Neuronal stem cell (in vitro differentiated cells): ENCODE measurements around the gene KATNB1.

Experiments
- DNase-seq: peaks from one replicate; pipeline ENCODE4 v3.0.0-alpha.2; 2013; ENCODE audit warnings: low spot score
- H2AFZ ChIP-seq: one replicate; pipeline ENCODE4 v1.6.1; 2013; ENCODE audit warnings: mild to moderate bottlenecking, low read length, inconsistent platforms
- H2AK5ac ChIP-seq: 2 replicates; pipeline ENCODE4 v1.6.1; 2013; ENCODE audit warnings: low read depth, mild to moderate bottlenecking, inconsistent platforms, low read length, moderate library complexity, mixed read lengths
- H2BK120ac ChIP-seq: 2 replicates; pipeline ENCODE4 v1.6.1; 2013; ENCODE audit warnings: low read depth, mild to moderate bottlenecking, inconsistent platforms, low read length, moderate library complexity, mixed read lengths
- H2BK12ac ChIP-seq: one replicate; pipeline ENCODE4 v1.6.1; 2013; ENCODE audit warnings: low read length, inconsistent platforms
- H2BK15ac ChIP-seq: 2 replicates; pipeline ENCODE4 v1.6.1; 2013; ENCODE audit warnings: mild to moderate bottlenecking, low read length, inconsistent platforms, mixed read lengths
- H2BK5ac ChIP-seq: one replicate; pipeline ENCODE4 v1.6.1; 2013; ENCODE audit warnings: inconsistent platforms, mild to moderate bottlenecking, low read length, moderate library complexity
- H3K14ac ChIP-seq: one replicate; pipeline ENCODE4 v1.6.1; 2013; ENCODE audit warnings: low read length, inconsistent platforms
- H3K18ac ChIP-seq: 2 replicates; pipeline ENCODE4 v1.6.1; 2013; ENCODE audit warnings: low read length, inconsistent platforms
- H3K23ac ChIP-seq: 2 replicates; pipeline ENCODE4 v1.6.1; 2013; ENCODE audit warnings: low read depth, mild to moderate bottlenecking, mixed read lengths, low read length, inconsistent platforms; ENCODE audit not compliant: poor library complexity
- H3K27ac ChIP-seq: replicated peaks from 3 replicates; pipeline ENCODE4 v1.5.1; 2013; ENCODE audit warnings: low read length, inconsistent platforms
- H3K27me3 ChIP-seq, 3 experiments: 2 replicates each; pipeline ENCODE4 v1.6.1; 2013; ENCODE audit warnings: low read length in 3 of 3, mild to moderate bottlenecking in 2 of 3, inconsistent platforms in 1 of 3, low read depth in 1 of 3, mixed read lengths in 1 of 3, moderate library complexity in 1 of 3; ENCODE audit not compliant: control insufficient read depth in 3 of 3, insufficient read depth in 3 of 3
- H3K36me3 ChIP-seq, 2 donors: replicated peaks in 1 of 2; 2 replicates each; pipeline ENCODE4 v1.6.1; 2013; ENCODE audit warnings: low read length in 2 of 2; ENCODE audit not compliant: control insufficient read depth in 2 of 2, insufficient read depth in 2 of 2
- H3K4ac ChIP-seq: 2 replicates; pipeline ENCODE4 v1.6.1; 2013; ENCODE audit warnings: inconsistent platforms, mild to moderate bottlenecking, low read length, moderate library complexity
- H3K4me1 ChIP-seq, 2 donors: 1 replicate in 1 of 2; 2 replicates in 1 of 2; pipeline ENCODE4 v1.6.1; 2013; ENCODE audit warnings: low read length in 2 of 2, low read depth in 1 of 2; ENCODE audit not compliant: control insufficient read depth in 2 of 2, insufficient read depth in 1 of 2
- H3K4me2 ChIP-seq: one replicate; pipeline ENCODE4 v1.6.1; 2013; ENCODE audit warnings: mild to moderate bottlenecking, low read length, inconsistent platforms; ENCODE audit not compliant: insufficient read depth, poor library complexity, severe bottlenecking
- H3K4me3 ChIP-seq, 2 donors: 2 replicates each; pipeline ENCODE4 v1.5.1; 2013; ENCODE audit warnings: low read length in 2 of 2, mild to moderate bottlenecking in 2 of 2, inconsistent platforms in 1 of 2, moderate library complexity in 1 of 2
- H3K79me1 ChIP-seq: one replicate; pipeline ENCODE4 v1.6.1; 2013; ENCODE audit warnings: low read depth, mild to moderate bottlenecking, inconsistent platforms, low read length, moderate library complexity
- H3K9ac ChIP-seq: one replicate; pipeline ENCODE4 v1.6.1; 2013; ENCODE audit warnings: mild to moderate bottlenecking, low read depth, low read length, inconsistent platforms; ENCODE audit not compliant: poor library complexity
- H3K9me3 ChIP-seq, 2 donors: replicated peaks in 1 of 2; 2 replicates each; pipeline versions ENCODE3 to v1.6.1; 2013; ENCODE audit warnings: low read length in 2 of 2, mild to moderate bottlenecking in 2 of 2, inconsistent platforms in 1 of 2, low read depth in 1 of 2, mixed read lengths in 1 of 2, moderate library complexity in 1 of 2; ENCODE audit not compliant: control insufficient read depth in 2 of 2, insufficient read depth in 1 of 2
- H4K8ac ChIP-seq: one replicate; pipeline ENCODE4 v1.6.1; 2013; ENCODE audit warnings: low read depth, mild to moderate bottlenecking, inconsistent platforms, low read length, moderate library complexity
- H4K91ac ChIP-seq: one replicate; pipeline ENCODE4 v1.6.1; 2013; ENCODE audit warnings: low read length, low read depth, mild to moderate bottlenecking, inconsistent platforms; ENCODE audit not compliant: poor library complexity
- WGBS, 2 donors: extraction: QIAGEN DNeasy Blood & Tissue Kit; methylation state at CpG; one replicate each; pipeline ENCODE4 v1.1.7; 2013; ENCODE audit warnings: missing lambda C conversion rate in 2 of 2, mixed read lengths in 1 of 2; ENCODE audit not compliant: insufficient read length in 2 of 2, insufficient replicate concordance in 1 of 2; ENCODE audit errors: extremely low coverage in 2 of 2; 5-methylcytosine and 5-hydroxymethylcytosine counted together

The KATNB1 gene

GRCh38 chr16:57699481-57699880 lies 36.1 kb upstream of the KATNB1 start:
- H2AFZ ChIP-seq: no peak overlapping the region
- peak overlapping the region; percentile 22 for H3K18ac ChIP-seq
- peak overlapping the region; percentile 94 for H2AK5ac ChIP-seq
- H3K36me3 ChIP-seq: no peaks in the 10 kb centered on the region
- H3K4me1 ChIP-seq: peaks cover 15 to 17% of the 10 kb centered on the region in 2 donors
- peak overlapping the region; percentile 96 for H2BK15ac ChIP-seq
- H3K4me3 ChIP-seq: no peak overlapping the region
- H3K79me1 ChIP-seq: no peaks in the 10 kb centered on the region
- no CpG with 5 or more reads among the region's 3 CpGs for WGBS, 2 donors
- H3K9me3 ChIP-seq: no peaks in the 10 kb centered on the region
- H3K14ac ChIP-seq: peak overlapping the region; percentile 75
- no peak overlapping the region for H2BK5ac ChIP-seq
- H3K23ac ChIP-seq: peak overlapping the region; percentile 28
- no peak overlapping the region for H3K4me2 ChIP-seq
- H3K4ac ChIP-seq: no peak overlapping the region
- H3K27me3 ChIP-seq: peaks cover 0 to 2% (median 0%) of the 10 kb centered on the region in 3 experiments
- H4K91ac ChIP-seq: peak overlapping the region; percentile 61
- peak overlapping the region; percentile 77 for H2BK120ac ChIP-seq
- no peak for DNase-seq
- H4K8ac ChIP-seq: no peak overlapping the region
- H2BK12ac ChIP-seq: no peak overlapping the region
- H3K27ac ChIP-seq: no peak overlapping the region
- no peak overlapping the region for H3K9ac ChIP-seq

DNA sequence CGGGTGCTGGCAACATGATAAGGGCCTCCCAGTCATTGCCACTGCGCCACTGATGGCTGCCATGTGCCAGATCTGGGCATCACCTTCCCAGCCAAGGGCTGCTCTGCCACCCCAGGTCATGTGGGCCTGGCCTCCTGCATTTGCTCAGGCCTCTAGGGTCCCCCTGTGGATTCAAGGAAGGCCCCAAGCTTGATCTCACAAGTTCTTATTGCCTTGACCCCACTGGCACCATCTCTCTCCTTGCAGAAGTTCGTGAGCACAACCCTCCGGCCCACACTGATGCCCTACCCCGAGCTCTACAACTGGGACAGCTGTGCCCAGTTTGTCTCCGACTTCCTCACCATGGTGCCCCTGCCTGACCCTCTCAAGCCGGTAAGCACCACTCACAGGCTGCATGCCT lies 35.7 kb upstream of the KATNB1 start:
- Histone ChIP-seq H3K14ac (peak overlapping the region; percentile 75), H3K4me1 (peaks cover 13 to 17% of the 10 kb centered on the region in 2 donors), H3K4me2 (no peak overlapping the region), H2BK120ac (peak overlapping the region; percentile 77), H3K27ac (no peak overlapping the region), H2BK5ac (no peak overlapping the region), H3K36me3 (no peaks in the 10 kb centered on the region), H3K27me3 (peaks cover 0 to 3% (median 0%) of the 10 kb centered on the region in 3 experiments), H4K8ac (no peak overlapping the region), H3K9me3 (no peaks in the 10 kb centered on the region), H3K4ac (no peak overlapping the region), H2AFZ (no peak overlapping the region), H2BK12ac (peak overlapping the region; percentile 75), H4K91ac (peak overlapping the region; percentile 61), H3K79me1 (peaks cover 1% of the 10 kb centered on the region), H3K9ac (no peak overlapping the region), H3K18ac (peak overlapping the region; percentile 81), H3K4me3 (no peak overlapping the region), H3K23ac (peak overlapping the region; percentile 28), H2BK15ac (peak overlapping the region; percentile 96), H2AK5ac (peak overlapping the region; percentile 94)
- no CpG with 5 or more reads among the region's 7 CpGs for WGBS, 2 donors
- DNase-seq: no peak

GRCh38 chr16:57700781-57701551 lies 34.6 kb upstream of the KATNB1 start:
- DNase-seq: no peak
- no peak overlapping the region for H3K4ac ChIP-seq
- H3K4me1 ChIP-seq: peaks cover 12 to 17% of the 10 kb centered on the region in 2 donors
- H3K27ac ChIP-seq: peak overlapping the region; percentile 55
- H2BK120ac ChIP-seq: no peak overlapping the region
- no peak overlapping the region for H2BK12ac ChIP-seq
- peak overlapping the region; percentile 63 for H3K18ac ChIP-seq
- H2BK5ac ChIP-seq: peak overlapping the region; percentile 33
- H4K8ac ChIP-seq: peak overlapping the region; percentile 94
- peak overlapping the region; percentile 69 for H2AFZ ChIP-seq
- H3K14ac ChIP-seq: no peak overlapping the region
- peaks cover 0 to 5% (median 0%) of the 10 kb centered on the region in 3 experiments for H3K27me3 ChIP-seq
- peaks cover 0 to 4% of the 10 kb centered on the region in 2 donors for H3K9me3 ChIP-seq
- no peaks in the 10 kb centered on the region for H3K36me3 ChIP-seq
- no peak overlapping the region for H3K4me2 ChIP-seq
- H4K91ac ChIP-seq: no peak overlapping the region
- no peak overlapping the region for H3K23ac ChIP-seq
- H2AK5ac ChIP-seq: no peak overlapping the region
- H3K79me1 ChIP-seq: peaks cover 3% of the 10 kb centered on the region
- WGBS, 2 donors: no CpG with 5 or more reads among the region's 10 CpGs
- no peak overlapping the region for H3K9ac ChIP-seq
- no peak overlapping the region for H2BK15ac ChIP-seq
- no peak overlapping the region for H3K4me3 ChIP-seq

GRCh38 chr16:57701759-57702371 lies 33.7 kb upstream of the KATNB1 start:
- Histone ChIP-seq H3K27ac (no peak overlapping the region), H3K4me3 (no peak overlapping the region), H4K91ac (no peak overlapping the region), H3K4me2 (no peak overlapping the region), H3K9me3 (peaks cover 0 to 4% of the 10 kb centered on the region in 2 donors), H3K23ac (peak overlapping the region; percentile 50), H3K4me1 (peaks cover 12 to 17% of the 10 kb centered on the region in 2 donors), H2BK12ac (peak overlapping the region; percentile 75), H3K4ac (no peak overlapping the region), H3K18ac (peak overlapping the region; percentile 87), H4K8ac (peak overlapping the region; percentile 25), H3K9ac (no peak overlapping the region), H2BK5ac (peak overlapping the region; percentile 33), H3K27me3 (peaks cover 0 to 5% (median 0%) of the 10 kb centered on the region in 3 experiments), H3K79me1 (peaks cover 3% of the 10 kb centered on the region), H2BK120ac (peak overlapping the region; percentile 41), H3K36me3 (no peaks in the 10 kb centered on the region), H2BK15ac (peak overlapping the region; percentile 64), H2AFZ (no peak overlapping the region), H2AK5ac (peak overlapping the region; percentile 20), H3K14ac (peak overlapping the region; percentile 92)
- no peak for DNase-seq
- no CpG with 5 or more reads among the region's 23 CpGs for WGBS, 2 donors
